HG03442 (cell line): Measurements from ENCODE around the gene SPI1.
"Not testable (repeated sequence)": the region's sequence is repeated elsewhere in the genome, so short reads cannot be mapped to it uniquely, and the experiment has no call there.

Experiments used
- ATAC-seq: cut with Tn5 transposase; IDR thresholded peaks from one replicate; pipeline ENCODE4 v1.9.1; 2021; ENCODE audit warnings: mild to moderate bottlenecking, moderate library complexity; ENCODE audit not compliant: unreplicated experiment

Gene SPI1

GRCh38 chr11:47342036-47342803, 36.1 kb downstream of the SPI1 start:
- no peak for ATAC-seq

- no peak for ATAC-seq
Measured at GRCh38 chr11:47340980-47341775, 37.2 kb downstream of the SPI1 start.

- no peak for ATAC-seq
Measured at GRCh38 chr11:47340010-47340409, 38.3 kb downstream of the SPI1 start.

DNA sequence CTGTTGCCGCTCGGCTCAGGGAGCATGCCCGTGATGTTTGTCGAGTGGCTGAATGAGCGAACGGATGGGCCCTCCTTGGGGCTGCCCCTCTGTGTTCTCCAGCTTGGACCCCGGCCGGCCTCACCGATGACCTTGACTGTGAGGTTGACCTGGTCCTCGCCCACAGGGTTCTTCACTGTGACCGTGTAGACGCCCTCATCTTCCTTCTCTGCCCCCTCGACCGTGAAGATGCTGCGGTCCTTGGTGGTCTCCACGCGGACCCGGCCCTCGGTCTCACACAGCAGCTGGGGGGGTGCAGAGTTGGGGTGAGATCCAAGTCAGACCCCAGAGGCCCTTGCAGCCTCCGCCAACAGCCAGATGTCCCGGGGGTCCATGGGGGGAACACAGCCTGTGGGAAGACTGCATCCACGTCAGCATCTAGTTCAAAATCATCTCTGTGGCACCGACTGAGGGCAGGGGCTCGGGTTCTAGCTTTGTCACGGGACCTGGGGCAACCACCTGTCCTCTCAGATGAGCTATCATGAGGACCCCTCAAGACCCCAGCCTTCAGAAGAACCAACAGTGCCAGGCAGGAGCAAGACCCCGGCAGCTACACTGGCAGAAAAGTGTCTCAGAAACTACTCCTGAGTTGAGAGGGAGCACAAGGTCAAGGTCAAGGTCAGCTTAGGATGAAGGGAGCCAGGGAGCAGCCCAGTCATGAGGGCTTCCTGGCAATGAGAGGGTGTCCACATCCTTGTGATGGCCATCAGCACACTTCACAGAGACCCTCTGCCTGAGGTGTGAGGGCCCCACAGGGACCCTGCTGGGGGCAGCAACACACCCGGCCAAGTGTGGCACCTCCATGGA, 39.7 kb downstream of the SPI1 start:
- no peak for ATAC-seq

DNA sequence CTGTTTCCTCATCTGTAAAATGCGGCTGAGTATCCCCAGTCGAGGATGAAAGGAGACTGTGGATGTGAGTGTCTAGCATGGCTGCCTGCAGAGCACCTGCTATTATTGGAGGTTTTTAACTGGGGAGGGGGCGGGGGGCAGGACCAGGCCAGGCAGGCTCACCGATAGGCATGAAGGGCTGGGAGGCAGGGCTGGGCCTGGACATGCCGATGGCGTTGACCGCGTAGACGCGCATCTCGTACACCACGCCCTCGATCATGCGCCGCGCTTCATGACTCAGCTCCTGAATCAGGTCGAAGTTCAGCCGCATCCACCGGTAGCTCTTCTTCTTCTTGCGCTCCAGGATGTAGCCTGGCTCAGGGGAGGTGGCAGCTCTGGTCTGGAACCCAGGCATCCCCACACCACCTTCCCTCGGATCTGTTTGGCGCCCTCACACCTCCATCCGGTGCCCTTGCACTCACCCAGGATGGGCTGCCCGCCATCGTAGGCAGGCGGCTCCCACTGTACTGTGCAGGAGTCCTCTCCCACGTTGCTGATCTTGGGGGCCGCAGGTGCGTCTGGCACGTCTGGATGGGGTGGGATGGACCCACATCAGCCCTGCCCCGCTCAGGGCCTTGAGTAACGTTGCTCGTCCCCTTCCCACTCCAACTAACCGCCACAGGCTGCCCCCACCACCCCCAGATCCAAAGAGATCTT, 41.0 kb downstream of the SPI1 start:
- ATAC-seq = no peak

DNA sequence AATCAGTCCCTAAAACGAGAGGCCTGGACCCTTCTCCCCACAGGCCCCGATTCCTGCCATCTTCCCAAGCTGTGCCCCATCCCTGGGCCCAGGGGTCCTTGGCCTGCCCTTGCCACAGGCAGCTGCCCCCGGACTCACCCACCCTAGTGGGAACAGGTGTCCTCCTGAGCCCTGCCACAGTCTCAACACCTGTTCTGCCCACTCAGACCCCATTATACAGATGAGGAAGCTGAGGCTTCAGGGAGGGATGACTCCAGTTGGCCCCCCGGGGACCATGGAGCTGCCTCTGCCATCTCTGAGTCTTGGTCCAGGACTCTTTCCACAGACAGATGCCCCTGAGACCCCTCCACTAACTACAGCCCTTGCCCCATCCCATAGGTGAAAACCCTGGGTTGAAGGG, 41.8 kb downstream of the SPI1 start:
- no peak for ATAC-seq

DNA sequence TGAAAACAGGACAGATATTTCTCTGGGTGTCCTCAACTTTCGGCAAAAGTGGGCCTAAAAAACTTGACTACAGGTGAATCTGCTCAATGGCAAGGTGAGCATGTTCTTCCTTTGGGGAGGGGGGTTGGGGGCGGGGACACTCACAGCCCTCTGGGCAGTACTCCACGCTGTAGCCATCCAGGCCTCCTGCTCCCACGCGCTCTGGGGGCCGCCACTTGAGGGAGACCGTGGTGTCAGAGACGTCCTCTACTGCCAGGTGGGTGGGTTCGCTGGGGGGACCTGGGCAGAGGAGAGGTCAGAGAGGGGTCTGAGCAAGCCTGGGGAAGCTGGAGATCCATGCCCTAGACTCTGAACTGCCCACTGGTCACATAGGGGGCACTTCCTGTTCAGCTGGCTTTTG, 42.6 kb downstream of the SPI1 start:
- ATAC-seq = no peak

- ATAC-seq = not testable (repeated sequence)
Measured at GRCh38 chr11:47334699-47335411, 43.5 kb downstream of the SPI1 start.

- ATAC-seq = no peak
Measured at GRCh38 chr11:47333886-47334443, 44.4 kb downstream of the SPI1 start.

- ATAC-seq = no peak
Measured at GRCh38 chr11:47333526-47333845, 44.9 kb downstream of the SPI1 start.

DNA sequence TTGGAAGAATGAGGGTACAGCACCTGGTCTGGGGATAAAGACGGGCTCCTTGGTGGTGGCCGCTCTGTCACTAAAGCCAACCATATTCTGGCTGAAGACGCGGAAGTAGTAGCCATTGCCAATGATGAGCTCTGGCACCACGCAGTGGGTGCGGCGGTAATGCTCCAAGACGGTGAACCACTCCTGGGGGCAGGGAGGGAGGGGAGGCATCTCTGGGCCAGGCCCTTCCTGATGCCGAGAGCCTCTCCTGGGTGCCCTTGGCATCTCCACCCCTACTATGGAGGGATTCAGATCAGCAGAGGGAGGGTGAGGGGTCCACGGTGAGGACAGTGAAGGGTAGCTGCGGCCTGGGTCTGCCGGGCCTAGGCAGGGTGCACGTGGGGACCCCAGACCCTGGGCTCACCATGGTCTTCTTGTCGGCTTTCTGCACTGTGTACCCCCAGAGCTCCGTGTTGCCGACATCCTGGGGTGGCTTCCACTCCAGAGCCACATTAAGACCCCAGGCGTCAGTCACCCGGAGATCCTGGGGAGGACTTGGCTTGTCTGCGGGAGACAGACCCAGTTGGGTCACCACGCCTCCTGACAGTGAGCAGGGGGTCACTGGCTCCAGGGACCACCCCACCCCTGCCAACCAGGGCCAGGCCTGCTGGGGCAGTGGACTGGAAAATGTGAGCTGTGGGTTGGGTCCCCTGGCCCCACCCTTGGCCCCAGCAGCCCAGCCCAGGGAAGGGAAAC, 45.4 kb downstream of the SPI1 start:
- no peak for ATAC-seq

GRCh38 chr11:47332303-47332711, 46.0 kb downstream of the SPI1 start:
- no peak for ATAC-seq

DNA sequence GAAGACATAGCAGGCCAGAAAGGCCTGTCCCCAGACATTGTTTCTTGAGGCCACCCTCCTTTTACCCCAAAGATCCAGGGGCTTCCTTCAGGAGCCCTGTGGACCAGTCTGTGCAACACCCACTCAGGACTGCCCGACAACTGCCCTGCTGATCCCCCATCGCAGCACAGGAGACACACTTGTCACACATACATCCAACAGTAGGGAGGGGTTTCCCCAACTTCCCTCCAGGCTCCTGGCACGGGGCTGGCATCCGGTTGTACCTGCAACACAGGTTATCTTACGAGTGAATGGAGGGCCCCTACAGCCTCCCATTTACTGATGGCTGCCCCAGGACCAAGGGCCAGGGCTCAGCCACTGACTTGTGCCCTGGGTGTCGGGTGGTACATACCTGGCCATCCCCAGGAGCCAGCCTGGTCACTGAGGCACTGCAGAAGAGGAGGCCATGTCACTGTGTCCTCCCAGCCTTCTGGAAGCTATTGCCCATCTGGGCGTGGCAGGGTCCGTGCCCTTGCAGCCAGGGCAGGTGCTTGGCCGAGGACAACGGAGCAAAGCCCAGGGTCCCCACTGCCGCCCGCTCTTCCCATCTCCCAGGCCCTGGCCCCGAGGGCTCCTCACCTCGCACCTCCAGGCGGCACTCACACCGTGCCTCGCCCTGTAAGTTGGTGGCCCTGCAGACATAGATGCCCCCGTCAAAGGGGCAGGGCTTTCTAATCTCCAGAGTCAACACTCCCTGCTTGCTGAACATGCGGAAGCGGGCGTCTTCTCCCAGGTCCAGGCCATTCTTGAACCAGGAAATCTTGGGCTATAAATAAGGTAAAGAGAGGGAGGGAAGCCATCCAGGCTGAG, 46.7 kb downstream of the SPI1 start:
- no peak for ATAC-seq

GRCh38 chr11:47329987-47330931, 48.1 kb downstream of the SPI1 start:
- no peak for ATAC-seq

DNA sequence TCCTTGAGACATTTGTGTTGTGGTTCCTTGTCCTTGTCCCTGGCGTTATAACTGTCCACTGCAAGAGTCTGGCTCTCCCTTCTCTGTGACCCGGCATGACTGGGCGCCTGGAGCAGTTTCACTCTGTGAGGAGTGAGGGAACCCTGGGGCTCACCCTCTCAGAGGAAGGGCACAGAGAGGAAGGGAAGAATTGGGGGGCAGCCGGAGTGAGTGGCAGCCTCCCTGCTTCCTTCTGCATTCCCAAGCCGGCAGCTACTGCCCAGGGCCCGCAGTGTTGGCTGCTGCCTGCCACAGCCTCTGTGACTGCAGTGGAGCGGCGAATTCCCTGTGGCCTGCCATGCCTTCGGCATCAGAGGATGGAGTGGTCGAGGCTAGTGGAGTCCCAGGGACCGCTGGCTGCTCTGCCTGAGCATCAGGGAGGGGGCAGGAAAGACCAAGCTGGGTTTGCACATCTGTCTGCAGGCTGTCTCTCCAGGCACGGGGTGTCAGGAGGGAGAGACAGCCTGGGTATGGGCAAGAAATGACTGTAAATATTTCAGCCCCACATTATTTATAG, 48.8 kb downstream of the SPI1 start:
- no peak for ATAC-seq

GRCh38 chr11:47328449-47329390, 49.6 kb downstream of the SPI1 start:
- peak; percentile 57 for ATAC-seq
